GM12878 (cell line): ENCODE measurements around the gene SPDYC. TPM values are rescaled to one million over a fixed set of nuclear protein-coding genes. Genes with fewer than 3 reads are reported as not detected.
A peak's percentile ranks its signal among the peaks of the same experiment; 100 is the strongest.

Source experiments
- ATF3 ChIP-seq: IDR thresholded peaks from 2 replicates; pipeline ENCODE4 v1.6.1; 2011; ENCODE audit warnings: low read depth, mild to moderate bottlenecking, low read length, moderate library complexity, borderline replicate concordance; ENCODE audit errors: extremely low read depth
- ATF7 ChIP-seq: fragments of 450-650 bp; IDR thresholded peaks from 2 replicates; pipeline ENCODE4 v1.6.1; 2016; ENCODE audit warnings: low read depth, mild to moderate bottlenecking
- BHLHE40 ChIP-seq, 2 experiments: fragments of 450-650 bp in 1 of 2; IDR thresholded peaks; 2 replicates each; pipeline ENCODE4 v1.6.1; 2011 to 2017; ENCODE audit warnings: low read depth in 2 of 2, borderline replicate concordance in 1 of 2, improper control_type of control experiment in 1 of 2, low read length in 1 of 2, mild to moderate bottlenecking in 1 of 2
- CBX3 ChIP-seq: fragments of 200-600 bp; sonication (generic); IDR thresholded peaks from 2 replicates; pipeline ENCODE4 v1.6.1; 2016; ENCODE audit warnings: low read depth, borderline replicate concordance
- CHD4 ChIP-seq: fragments of 200-600 bp; sonication (generic); IDR thresholded peaks from 2 replicates; pipeline ENCODE4 v1.6.1; 2016; ENCODE audit warnings: mild to moderate bottlenecking
- ESRRA ChIP-seq: IDR thresholded peaks from 2 replicates; pipeline ENCODE4 v1.6.1; 2012; ENCODE audit warnings: mild to moderate bottlenecking, low read length, improper control_type of control experiment
- GATAD2B ChIP-seq: fragments of 450-650 bp; conservative IDR thresholded peaks from 2 replicates; pipeline ENCODE4 v1.6.1; 2017; ENCODE audit warnings: low read depth, mild to moderate bottlenecking, moderate library complexity
- MEF2B ChIP-seq: fragments of 450-650 bp; IDR thresholded peaks from 2 replicates; pipeline ENCODE4 v1.6.1; 2018; ENCODE audit warnings: mild to moderate bottlenecking, moderate library complexity; ENCODE audit not compliant: partially characterized antibody, poor library complexity, severe bottlenecking
- MTA3 ChIP-seq: IDR thresholded peaks from 2 replicates; pipeline ENCODE4 v1.6.1; 2012; ENCODE audit warnings: low read length, inconsistent platforms, borderline replicate concordance
- MXI1 ChIP-seq: fragments of 150-350 bp; IDR thresholded peaks from 2 replicates; pipeline ENCODE4 v1.6.1; 2011; ENCODE audit warnings: low read depth, mild to moderate bottlenecking, inconsistent platforms, low read length, improper control_type of control experiment
- MYB ChIP-seq: fragments of 150-350 bp; IDR thresholded peaks from 2 replicates; pipeline ENCODE4 v1.6.1; 2014; ENCODE audit warnings: mild to moderate bottlenecking, low read depth, low read length, borderline replicate concordance
- NBN ChIP-seq: fragments of 450-650 bp; IDR thresholded peaks from 2 replicates; pipeline ENCODE4 v1.6.1; 2016
- NFXL1 ChIP-seq: fragments of 450-650 bp; IDR thresholded peaks from 2 replicates; pipeline ENCODE4 v1.6.1; 2017; ENCODE audit warnings: antibody characterized with exemption, mild to moderate bottlenecking, borderline replicate concordance
- POLR2AphosphoS5 ChIP-seq: IDR thresholded peaks from 2 replicates; pipeline ENCODE4 v1.6.1; 2011; ENCODE audit warnings: mild to moderate bottlenecking, low read length, inconsistent platforms
- RAD51 ChIP-seq: fragments of 450-650 bp; IDR thresholded peaks from 2 replicates; pipeline ENCODE4 v1.6.1; 2016; ENCODE audit warnings: moderate library complexity, mild to moderate bottlenecking, inconsistent platforms
- SIN3A ChIP-seq: IDR thresholded peaks from 2 replicates; pipeline ENCODE4 v1.6.1; 2012; ENCODE audit warnings: low read depth, low read length, improper control_type of control experiment
- SIX5 ChIP-seq: IDR thresholded peaks from 2 replicates; pipeline ENCODE4 v1.6.1; 2011; ENCODE audit warnings: mild to moderate bottlenecking, low read depth, low read length, moderate library complexity; ENCODE audit not compliant: severe bottlenecking
- SREBF1 ChIP-seq: IDR thresholded peaks from 2 replicates; pipeline ENCODE4 v1.6.1; 2012; ENCODE audit warnings: mild to moderate bottlenecking, low read length
- STAT1 ChIP-seq: fragments of 450-650 bp; conservative IDR thresholded peaks from 2 replicates; pipeline ENCODE4 v1.6.1; 2014; ENCODE audit warnings: antibody characterized with exemption, mild to moderate bottlenecking
- TCF12 ChIP-seq: IDR thresholded peaks from 2 replicates; pipeline ENCODE4 v1.6.1; 2011; ENCODE audit warnings: low read depth, mild to moderate bottlenecking, low read length
- TCF3 ChIP-seq: IDR thresholded peaks from 2 replicates; pipeline ENCODE4 v1.6.1; 2012; ENCODE audit warnings: low read depth, mild to moderate bottlenecking, low read length, borderline replicate concordance; ENCODE audit not compliant: insufficient read depth
- WRNIP1 ChIP-seq: IDR thresholded peaks from 2 replicates; pipeline ENCODE4 v1.6.1; 2011; ENCODE audit warnings: low read depth, low read length, improper control_type of control experiment, borderline replicate concordance
- YY1 ChIP-seq: IDR thresholded peaks from 2 replicates; pipeline ENCODE4 v1.6.1; 2011; ENCODE audit warnings: low read depth, mild to moderate bottlenecking, low read length
- ZBED1 ChIP-seq: IDR thresholded peaks from 2 replicates; pipeline ENCODE4 v1.6.1; 2016; ENCODE audit warnings: borderline replicate concordance
- ZNF24 ChIP-seq: fragments of 450-650 bp; IDR thresholded peaks from 2 replicates; pipeline ENCODE4 v1.6.1; 2017; ENCODE audit warnings: antibody characterized with exemption, mild to moderate bottlenecking
- polyA plus RNA-seq, 11 experiments: library from polyadenylated mRNA; depleted of rRNA in 4 of 11; unstranded in 6 of 11; stranded (reverse) in 5 of 11; fragments of >200 nt; fragmentation: Nextera tagmentation in 4 of 11; fragmentation: Illumina TruSeq in 1 of 11; extraction: Ambion mirVana in 4 of 11; extraction: Trizol in 1 of 11; gene quantifications; 1 replicate in 1 of 11; 2 replicates in 10 of 11; pipeline versions ENCODE4 v1.2.1 to v1.2.3, GENCODE V29; 2011 to 2016; ENCODE audit warnings: inconsistent platforms in 2 of 11, missing spikeins in 2 of 11, low read depth in 1 of 11
- total RNA-seq, 4 experiments: library from RNA; depleted of rRNA in 3 of 4; stranded (reverse); fragments of >200 nt in 3 of 4; fragmentation: Illumina TruSeq in 1 of 4; extraction: Trizol in 1 of 4; gene quantifications; 2 replicates each; pipeline versions ENCODE4 v1.2.1 to v1.2.3, GENCODE V29; 2013 to 2021
- TF ChIP-seq, protein P1 (sequence below): fragments of 450-650 bp; IDR thresholded peaks from 2 replicates; pipeline ENCODE4 v1.6.1; 2017; ENCODE audit warnings: antibody characterized with exemption, mild to moderate bottlenecking, moderate library complexity
- TF ChIP-seq, protein P2 (sequence below): fragments of 450-650 bp; IDR thresholded peaks from 2 replicates; pipeline ENCODE4 v1.6.1; 2016; ENCODE audit warnings: mild to moderate bottlenecking
- TF ChIP-seq, protein P3 (sequence below): fragments of 450-650 bp; IDR thresholded peaks from 2 replicates; pipeline ENCODE4 v1.6.1; 2016; ENCODE audit warnings: mild to moderate bottlenecking

Gene SPDYC
- total and polyA plus RNA-seq, 10 of the 15 experiments (the other 5 are each of a cell fraction or from before 2014, with no cell fraction given): not detected

GRCh38 chr11:65132238-65132987 lies 37.6 kb upstream of the SPDYC start (continued):
- no peak for TF ChIP-seq YY1
- no peak for TF ChIP-seq SIX5
- no peak for TF ChIP-seq GATAD2B
- no peak for TF ChIP-seq POLR2AphosphoS5
- TF ChIP-seq NFXL1: no peak
- TF ChIP-seq ATF7: no peak
- TF ChIP-seq, protein P1, sequence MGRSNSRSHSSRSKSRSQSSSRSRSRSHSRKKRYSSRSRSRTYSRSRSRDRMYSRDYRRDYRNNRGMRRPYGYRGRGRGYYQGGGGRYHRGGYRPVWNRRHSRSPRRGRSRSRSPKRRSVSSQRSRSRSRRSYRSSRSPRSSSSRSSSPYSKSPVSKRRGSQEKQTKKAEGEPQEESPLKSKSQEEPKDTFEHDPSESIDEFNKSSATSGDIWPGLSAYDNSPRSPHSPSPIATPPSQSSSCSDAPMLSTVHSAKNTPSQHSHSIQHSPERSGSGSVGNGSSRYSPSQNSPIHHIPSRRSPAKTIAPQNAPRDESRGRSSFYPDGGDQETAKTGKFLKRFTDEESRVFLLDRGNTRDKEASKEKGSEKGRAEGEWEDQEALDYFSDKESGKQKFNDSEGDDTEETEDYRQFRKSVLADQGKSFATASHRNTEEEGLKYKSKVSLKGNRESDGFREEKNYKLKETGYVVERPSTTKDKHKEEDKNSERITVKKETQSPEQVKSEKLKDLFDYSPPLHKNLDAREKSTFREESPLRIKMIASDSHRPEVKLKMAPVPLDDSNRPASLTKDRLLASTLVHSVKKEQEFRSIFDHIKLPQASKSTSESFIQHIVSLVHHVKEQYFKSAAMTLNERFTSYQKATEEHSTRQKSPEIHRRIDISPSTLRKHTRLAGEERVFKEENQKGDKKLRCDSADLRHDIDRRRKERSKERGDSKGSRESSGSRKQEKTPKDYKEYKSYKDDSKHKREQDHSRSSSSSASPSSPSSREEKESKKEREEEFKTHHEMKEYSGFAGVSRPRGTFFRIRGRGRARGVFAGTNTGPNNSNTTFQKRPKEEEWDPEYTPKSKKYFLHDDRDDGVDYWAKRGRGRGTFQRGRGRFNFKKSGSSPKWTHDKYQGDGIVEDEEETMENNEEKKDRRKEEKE: no peak
- no peak for TF ChIP-seq TCF3
- no peak for TF ChIP-seq ZBED1
- TF ChIP-seq STAT1: no peak
- no peak for TF ChIP-seq ZNF24
- TF ChIP-seq ESRRA: no peak
- no peak for TF ChIP-seq CBX3
- TF ChIP-seq SIN3A: no peak
- no peak for TF ChIP-seq NBN
- 0 out of 2 replicates have a peak, but pooled peaks have one; percentile 19 for TF ChIP-seq MTA3
- TF ChIP-seq SREBF1: no peak
- TF ChIP-seq, protein P2, sequence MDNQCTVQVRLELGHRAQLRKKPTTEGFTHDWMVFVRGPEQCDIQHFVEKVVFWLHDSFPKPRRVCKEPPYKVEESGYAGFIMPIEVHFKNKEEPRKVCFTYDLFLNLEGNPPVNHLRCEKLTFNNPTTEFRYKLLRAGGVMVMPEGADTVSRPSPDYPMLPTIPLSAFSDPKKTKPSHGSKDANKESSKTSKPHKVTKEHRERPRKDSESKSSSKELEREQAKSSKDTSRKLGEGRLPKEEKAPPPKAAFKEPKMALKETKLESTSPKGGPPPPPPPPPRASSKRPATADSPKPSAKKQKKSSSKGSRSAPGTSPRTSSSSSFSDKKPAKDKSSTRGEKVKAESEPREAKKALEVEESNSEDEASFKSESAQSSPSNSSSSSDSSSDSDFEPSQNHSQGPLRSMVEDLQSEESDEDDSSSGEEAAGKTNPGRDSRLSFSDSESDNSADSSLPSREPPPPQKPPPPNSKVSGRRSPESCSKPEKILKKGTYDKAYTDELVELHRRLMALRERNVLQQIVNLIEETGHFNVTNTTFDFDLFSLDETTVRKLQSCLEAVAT: no peak
- TF ChIP-seq TCF12: no peak
- TF ChIP-seq MYB: no peak
- TF ChIP-seq MEF2B: peak; percentile 16
- TF ChIP-seq, protein P3, sequence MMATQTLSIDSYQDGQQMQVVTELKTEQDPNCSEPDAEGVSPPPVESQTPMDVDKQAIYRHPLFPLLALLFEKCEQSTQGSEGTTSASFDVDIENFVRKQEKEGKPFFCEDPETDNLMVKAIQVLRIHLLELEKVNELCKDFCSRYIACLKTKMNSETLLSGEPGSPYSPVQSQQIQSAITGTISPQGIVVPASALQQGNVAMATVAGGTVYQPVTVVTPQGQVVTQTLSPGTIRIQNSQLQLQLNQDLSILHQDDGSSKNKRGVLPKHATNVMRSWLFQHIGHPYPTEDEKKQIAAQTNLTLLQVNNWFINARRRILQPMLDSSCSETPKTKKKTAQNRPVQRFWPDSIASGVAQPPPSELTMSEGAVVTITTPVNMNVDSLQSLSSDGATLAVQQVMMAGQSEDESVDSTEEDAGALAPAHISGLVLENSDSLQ: no peak
- TF ChIP-seq ATF3: no peak
- TF ChIP-seq RAD51: no peak
- no peak for TF ChIP-seq BHLHE40 (IDR thresholded peaks at IDR 0.05; ENCODE audit: borderline replicate concordance in 1 of 2, low read depth in 2 of 2, low read length in 1 of 2)
- no peak for TF ChIP-seq MXI1
- no peak for TF ChIP-seq WRNIP1
- no peak for TF ChIP-seq CHD4
